SK-N-SH (cell line): ENCODE results near the gene NUAK2.

Experiments
- EZH2phosphoT487 ChIP-seq: fragments of 200-600 bp; sonication (generic); IDR thresholded peaks from 2 replicates; pipeline ENCODE4 v1.6.1; 2017; ENCODE audit warnings: low read depth, mixed run types, mild to moderate bottlenecking, antibody characterized with exemption, moderate library complexity, borderline replicate concordance
- JUND ChIP-seq: IDR thresholded peaks from 2 replicates; pipeline ENCODE4 v1.4.0; 2012
- RCOR1 ChIP-seq: fragments of 150-350 bp; IDR thresholded peaks from 2 replicates; pipeline ENCODE4 v1.6.1; 2017; ENCODE audit warnings: antibody characterized with exemption, low read length
- RXRA ChIP-seq: IDR thresholded peaks from 2 replicates; pipeline ENCODE4 v1.4.0; 2012; ENCODE audit warnings: low read depth, mild to moderate bottlenecking, borderline replicate concordance
- TAF1 ChIP-seq: IDR thresholded peaks from 2 replicates; pipeline ENCODE4 v1.6.1; 2012; ENCODE audit warnings: low read depth, mild to moderate bottlenecking, low read length, moderate library complexity, borderline replicate concordance
- TF ChIP-seq, protein P1 (sequence below): fragments of 200-600 bp; sonication (generic); IDR thresholded peaks from 2 replicates; pipeline ENCODE4 v1.6.1; 2017; ENCODE audit warnings: antibody characterized with exemption, mild to moderate bottlenecking, moderate library complexity
- TF ChIP-seq, protein P2 (sequence below): IDR thresholded peaks from 2 replicates; pipeline ENCODE4 v1.4.0; 2012; ENCODE audit warnings: low read depth, borderline replicate concordance
- TF ChIP-seq, protein P3 (sequence below): IDR thresholded peaks from 2 replicates; pipeline ENCODE4 v1.4.0; 2012; ENCODE audit warnings: low read depth

DNA sequence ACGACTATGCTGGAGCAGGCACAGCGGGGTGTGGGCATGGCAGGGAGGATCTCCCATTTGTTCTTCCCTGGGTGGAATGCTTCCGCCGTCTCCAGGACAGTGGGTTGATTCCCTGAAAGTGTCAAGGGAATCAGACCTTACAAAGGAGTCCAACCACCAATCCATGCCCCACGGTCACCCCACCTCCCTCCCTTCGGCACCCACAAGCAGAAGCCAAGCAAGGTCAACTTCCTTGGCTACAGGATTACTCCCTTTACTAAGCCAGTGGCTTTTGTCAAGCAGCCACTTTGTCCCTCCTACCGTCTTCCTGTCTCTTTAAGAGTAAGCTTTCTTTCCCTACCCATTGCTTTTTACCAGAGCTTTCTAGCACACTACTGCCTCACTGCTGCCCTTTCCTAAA, 15.9 kb upstream of the NUAK2 start:
- TF ChIP-seq EZH2phosphoT487 (no peak), RCOR1 (no peak), JUND (no peak), RXRA (no peak), TAF1 (no peak)
- TF ChIP-seq, protein P1, sequence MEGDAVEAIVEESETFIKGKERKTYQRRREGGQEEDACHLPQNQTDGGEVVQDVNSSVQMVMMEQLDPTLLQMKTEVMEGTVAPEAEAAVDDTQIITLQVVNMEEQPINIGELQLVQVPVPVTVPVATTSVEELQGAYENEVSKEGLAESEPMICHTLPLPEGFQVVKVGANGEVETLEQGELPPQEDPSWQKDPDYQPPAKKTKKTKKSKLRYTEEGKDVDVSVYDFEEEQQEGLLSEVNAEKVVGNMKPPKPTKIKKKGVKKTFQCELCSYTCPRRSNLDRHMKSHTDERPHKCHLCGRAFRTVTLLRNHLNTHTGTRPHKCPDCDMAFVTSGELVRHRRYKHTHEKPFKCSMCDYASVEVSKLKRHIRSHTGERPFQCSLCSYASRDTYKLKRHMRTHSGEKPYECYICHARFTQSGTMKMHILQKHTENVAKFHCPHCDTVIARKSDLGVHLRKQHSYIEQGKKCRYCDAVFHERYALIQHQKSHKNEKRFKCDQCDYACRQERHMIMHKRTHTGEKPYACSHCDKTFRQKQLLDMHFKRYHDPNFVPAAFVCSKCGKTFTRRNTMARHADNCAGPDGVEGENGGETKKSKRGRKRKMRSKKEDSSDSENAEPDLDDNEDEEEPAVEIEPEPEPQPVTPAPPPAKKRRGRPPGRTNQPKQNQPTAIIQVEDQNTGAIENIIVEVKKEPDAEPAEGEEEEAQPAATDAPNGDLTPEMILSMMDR = no peak
- TF ChIP-seq, protein P2, sequence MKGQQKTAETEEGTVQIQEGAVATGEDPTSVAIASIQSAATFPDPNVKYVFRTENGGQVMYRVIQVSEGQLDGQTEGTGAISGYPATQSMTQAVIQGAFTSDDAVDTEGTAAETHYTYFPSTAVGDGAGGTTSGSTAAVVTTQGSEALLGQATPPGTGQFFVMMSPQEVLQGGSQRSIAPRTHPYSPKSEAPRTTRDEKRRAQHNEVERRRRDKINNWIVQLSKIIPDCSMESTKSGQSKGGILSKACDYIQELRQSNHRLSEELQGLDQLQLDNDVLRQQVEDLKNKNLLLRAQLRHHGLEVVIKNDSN = no peak
- TF ChIP-seq, protein P3, sequence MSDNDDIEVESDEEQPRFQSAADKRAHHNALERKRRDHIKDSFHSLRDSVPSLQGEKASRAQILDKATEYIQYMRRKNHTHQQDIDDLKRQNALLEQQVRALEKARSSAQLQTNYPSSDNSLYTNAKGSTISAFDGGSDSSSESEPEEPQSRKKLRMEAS = no peak
